ENCODE data around the gene KCNK10. TPM values are rescaled to one million over a fixed set of nuclear protein-coding genes. Genes with fewer than 3 reads are reported as not detected.
"Not testable (repeated sequence)": the region's sequence is repeated elsewhere in the genome, so short reads cannot be mapped to it uniquely, and the experiment has no call there.

Gene KCNK10
- total and polyA plus RNA-seq, 4 donors = not detected

GRCh38 chr14:88266474-88266873, 56.6 kb downstream of the KCNK10 start:
- no peak for ATAC-seq (ENCODE audit: low FRiP score)
- Histone ChIP-seq H3K4me3 (ENCODE audit: low read length in 2 of 2) (no peak overlapping the region), H3K9me3 (ENCODE audit: control insufficient read depth, low read length) (no peaks in the 10 kb centered on the region), H3K36me3 (ENCODE audit: control insufficient read depth in 1 of 2, insufficient read depth in 2 of 2, low read length in 1 of 2) (no peaks in the 10 kb centered on the region), H3K27me3 (ENCODE audit: control insufficient read depth in 1 of 2, insufficient read depth in 2 of 2, low read length in 1 of 2) (no peaks in the 10 kb centered on the region), H3K27ac (ENCODE audit: low read depth in 1 of 2, low read length in 2 of 2) (no peak overlapping the region), H3K4me1 (ENCODE audit: control insufficient read depth in 1 of 2, insufficient read depth in 2 of 2, low read length in 2 of 2) (no peaks in the 10 kb centered on the region)
- 60 to 64% methylated on average over 2 of the region's 2 CpGs for WGBS, 2 donors
- intact Hi-C loops (cut with DNase I) = no loop called here
- DNase-seq = no peak

GRCh38 chr14:88264116-88264515, 59.0 kb downstream of the KCNK10 start:
- H3K27me3 ChIP-seq (ENCODE audit: control insufficient read depth in 1 of 2, insufficient read depth in 2 of 2, low read length in 1 of 2) = peaks cover 0 to 2% of the 10 kb centered on the region in 2 donors
- no peaks in the 10 kb centered on the region for H3K4me1 ChIP-seq (ENCODE audit: control insufficient read depth in 1 of 2, insufficient read depth in 2 of 2, low read length in 2 of 2)
- 57 to 65% methylated on average over 6 of the region's 6 CpGs for WGBS, 2 donors
- DNase-seq (no peak), ATAC-seq (ENCODE audit: low FRiP score) (no peak)
- intact Hi-C loops (cut with DNase I) = no loop called here
- no peaks in the 10 kb centered on the region for H3K36me3 ChIP-seq (ENCODE audit: control insufficient read depth in 1 of 2, insufficient read depth in 2 of 2, low read length in 1 of 2)
- no peaks in the 10 kb centered on the region for H3K9me3 ChIP-seq (ENCODE audit: control insufficient read depth, low read length)
- no peak overlapping the region for H3K4me3 ChIP-seq (ENCODE audit: low read length in 2 of 2)
- no peak overlapping the region for H3K27ac ChIP-seq (ENCODE audit: low read depth in 1 of 2, low read length in 2 of 2)

- 76 to 92% methylated on average over 3 of the region's 3 CpGs for WGBS, 2 donors
- H3K27me3 ChIP-seq (ENCODE audit: control insufficient read depth in 1 of 2, insufficient read depth in 2 of 2, low read length in 1 of 2); DNase-seq; ATAC-seq (ENCODE audit: low FRiP score); H3K9me3 ChIP-seq (ENCODE audit: control insufficient read depth, low read length); H3K4me3 ChIP-seq (ENCODE audit: low read length in 2 of 2); intact Hi-C loops (cut with DNase I); H3K36me3 ChIP-seq (ENCODE audit: control insufficient read depth in 1 of 2, insufficient read depth in 2 of 2, low read length in 1 of 2); H3K27ac ChIP-seq (ENCODE audit: low read depth in 1 of 2, low read length in 2 of 2); H3K4me1 ChIP-seq (ENCODE audit: control insufficient read depth in 1 of 2, insufficient read depth in 2 of 2, low read length in 2 of 2): not testable (repeated sequence)
These were observed 61.8 kb downstream of the KCNK10 start for GRCh38 chr14:88261302-88261701.

- Histone ChIP-seq H3K4me3 (ENCODE audit: low read length in 2 of 2) (no peak overlapping the region), H3K27me3 (ENCODE audit: control insufficient read depth in 1 of 2, insufficient read depth in 2 of 2, low read length in 1 of 2) (peaks cover 0 to 2% of the 10 kb centered on the region in 2 donors), H3K4me1 (ENCODE audit: control insufficient read depth in 1 of 2, insufficient read depth in 2 of 2, low read length in 2 of 2) (no peaks in the 10 kb centered on the region), H3K9me3 (ENCODE audit: control insufficient read depth, low read length) (no peaks in the 10 kb centered on the region), H3K27ac (ENCODE audit: low read depth in 1 of 2, low read length in 2 of 2) (no peak overlapping the region), H3K36me3 (ENCODE audit: control insufficient read depth in 1 of 2, insufficient read depth in 2 of 2, low read length in 1 of 2) (no peaks in the 10 kb centered on the region)
- ATAC-seq (ENCODE audit: low FRiP score) (no peak), DNase-seq (no peak)
- 68 to 80% methylated on average over 4 of the region's 4 CpGs for WGBS, 2 donors
- intact Hi-C loops (cut with DNase I) = no loop called here
These were observed 65.0 kb downstream of the KCNK10 start for GRCh38 chr14:88258021-88258420.

GRCh38 chr14:88256997-88257950, 65.8 kb downstream of the KCNK10 start:
- intact Hi-C loops (cut with DNase I) = no loop called here
- DNase-seq (no peak), ATAC-seq (ENCODE audit: low FRiP score) (no peak)
- Histone ChIP-seq H3K4me1 (ENCODE audit: control insufficient read depth in 1 of 2, insufficient read depth in 2 of 2, low read length in 2 of 2) (no peaks in the 10 kb centered on the region), H3K36me3 (ENCODE audit: control insufficient read depth in 1 of 2, insufficient read depth in 2 of 2, low read length in 1 of 2) (no peaks in the 10 kb centered on the region), H3K9me3 (ENCODE audit: control insufficient read depth, low read length) (no peaks in the 10 kb centered on the region), H3K27me3 (ENCODE audit: control insufficient read depth in 1 of 2, insufficient read depth in 2 of 2, low read length in 1 of 2) (peaks cover 0 to 2% of the 10 kb centered on the region in 2 donors), H3K27ac (ENCODE audit: low read depth in 1 of 2, low read length in 2 of 2) (no peak overlapping the region), H3K4me3 (ENCODE audit: low read length in 2 of 2) (no peak overlapping the region)
- WGBS, 2 donors = 31 to 39% methylated on average over 9 of the region's 9 CpGs

GRCh38 chr14:88255798-88256197, 67.3 kb downstream of the KCNK10 start:
- H3K4me1 ChIP-seq (ENCODE audit: control insufficient read depth in 1 of 2, insufficient read depth in 2 of 2, low read length in 2 of 2) = no peaks in the 10 kb centered on the region
- H3K27me3 ChIP-seq (ENCODE audit: control insufficient read depth in 1 of 2, insufficient read depth in 2 of 2, low read length in 1 of 2) = peaks cover 0 to 2% of the 10 kb centered on the region in 2 donors
- no peak for ATAC-seq (ENCODE audit: low FRiP score)
- H3K9me3 ChIP-seq (ENCODE audit: control insufficient read depth, low read length) = no peaks in the 10 kb centered on the region
- H3K27ac ChIP-seq (ENCODE audit: low read depth in 1 of 2, low read length in 2 of 2) = no peak overlapping the region
- WGBS, 2 donors = 67 to 68% methylated on average over 4 of the region's 4 CpGs
- no peak overlapping the region for H3K4me3 ChIP-seq (ENCODE audit: low read length in 2 of 2)
- no peak for DNase-seq
- no peaks in the 10 kb centered on the region for H3K36me3 ChIP-seq (ENCODE audit: control insufficient read depth in 1 of 2, insufficient read depth in 2 of 2, low read length in 1 of 2)
- intact Hi-C loops (cut with DNase I) = no loop called here

GRCh38 chr14:88255196-88255595, 67.9 kb downstream of the KCNK10 start:
- no peak for ATAC-seq (ENCODE audit: low FRiP score)
- Histone ChIP-seq H3K27me3 (ENCODE audit: control insufficient read depth in 1 of 2, insufficient read depth in 2 of 2, low read length in 1 of 2) (peaks cover 0 to 4% of the 10 kb centered on the region in 2 donors), H3K4me3 (ENCODE audit: low read length in 2 of 2) (no peak overlapping the region), H3K27ac (ENCODE audit: low read depth in 1 of 2, low read length in 2 of 2) (no peak overlapping the region), H3K4me1 (ENCODE audit: control insufficient read depth in 1 of 2, insufficient read depth in 2 of 2, low read length in 2 of 2) (no peaks in the 10 kb centered on the region), H3K9me3 (ENCODE audit: control insufficient read depth, low read length) (no peaks in the 10 kb centered on the region), H3K36me3 (ENCODE audit: control insufficient read depth in 1 of 2, insufficient read depth in 2 of 2, low read length in 1 of 2) (no peaks in the 10 kb centered on the region)
- intact Hi-C loops (cut with DNase I) = no loop called here
- 71 to 75% methylated on average over 1 of the region's 1 CpG for whole genome bisulfite sequencing, 2 donors
- no peak for DNase-seq

- WGBS, 2 donors = 67 to 72% methylated on average over 3 of the region's 3 CpGs
- intact Hi-C loops (cut with DNase I) = no loop called here
- Histone ChIP-seq H3K4me3 (ENCODE audit: low read length in 2 of 2) (no peak overlapping the region), H3K9me3 (ENCODE audit: control insufficient read depth, low read length) (no peaks in the 10 kb centered on the region), H3K36me3 (ENCODE audit: control insufficient read depth in 1 of 2, insufficient read depth in 2 of 2, low read length in 1 of 2) (no peaks in the 10 kb centered on the region), H3K4me1 (ENCODE audit: control insufficient read depth in 1 of 2, insufficient read depth in 2 of 2, low read length in 2 of 2) (no peaks in the 10 kb centered on the region), H3K27ac (ENCODE audit: low read depth in 1 of 2, low read length in 2 of 2) (no peak overlapping the region), H3K27me3 (ENCODE audit: control insufficient read depth in 1 of 2, insufficient read depth in 2 of 2, low read length in 1 of 2) (peaks cover 0 to 2% of the 10 kb centered on the region in 2 donors)
- DNase-seq (no peak), ATAC-seq (ENCODE audit: low FRiP score) (no peak)
These were observed 70.6 kb downstream of the KCNK10 start for GRCh38 chr14:88252498-88252897.

- no peak overlapping the region for H3K4me3 ChIP-seq (ENCODE audit: low read length in 2 of 2)
- H3K27me3 ChIP-seq (ENCODE audit: control insufficient read depth in 1 of 2, insufficient read depth in 2 of 2, low read length in 1 of 2) = peaks cover 0 to 2% of the 10 kb centered on the region in 2 donors
- no peaks in the 10 kb centered on the region for H3K4me1 ChIP-seq (ENCODE audit: control insufficient read depth in 1 of 2, insufficient read depth in 2 of 2, low read length in 2 of 2)
- intact Hi-C loops (cut with DNase I) = no loop called here
- H3K9me3 ChIP-seq (ENCODE audit: control insufficient read depth, low read length) = no peaks in the 10 kb centered on the region
- 61 to 70% methylated on average over 1 of the region's 1 CpG for WGBS, 2 donors
- ATAC-seq (ENCODE audit: low FRiP score) (no peak), DNase-seq (no peak)
- H3K27ac ChIP-seq (ENCODE audit: low read depth in 1 of 2, low read length in 2 of 2) = no peak overlapping the region
- no peaks in the 10 kb centered on the region for H3K36me3 ChIP-seq (ENCODE audit: control insufficient read depth in 1 of 2, insufficient read depth in 2 of 2, low read length in 1 of 2)
These were observed 71.4 kb downstream of the KCNK10 start for GRCh38 chr14:88251650-88252049.

Data from aorta (tissue), 5 donors.